LoVo (cell line): Measurements from ENCODE around the gene OR4B1.
"Not testable (repeated sequence)": the region's sequence is repeated elsewhere in the genome, so short reads cannot be mapped to it uniquely, and the experiment has no call there.

Source experiments
- DNase-seq: peaks from one replicate; pipeline ENCODE4 v3.0.0-alpha.2; 2016; ENCODE audit warnings: low spot score

Gene OR4B1, protein sequence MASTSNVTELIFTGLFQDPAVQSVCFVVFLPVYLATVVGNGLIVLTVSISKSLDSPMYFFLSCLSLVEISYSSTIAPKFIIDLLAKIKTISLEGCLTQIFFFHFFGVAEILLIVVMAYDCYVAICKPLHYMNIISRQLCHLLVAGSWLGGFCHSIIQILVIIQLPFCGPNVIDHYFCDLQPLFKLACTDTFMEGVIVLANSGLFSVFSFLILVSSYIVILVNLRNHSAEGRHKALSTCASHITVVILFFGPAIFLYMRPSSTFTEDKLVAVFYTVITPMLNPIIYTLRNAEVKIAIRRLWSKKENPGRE

DNA sequence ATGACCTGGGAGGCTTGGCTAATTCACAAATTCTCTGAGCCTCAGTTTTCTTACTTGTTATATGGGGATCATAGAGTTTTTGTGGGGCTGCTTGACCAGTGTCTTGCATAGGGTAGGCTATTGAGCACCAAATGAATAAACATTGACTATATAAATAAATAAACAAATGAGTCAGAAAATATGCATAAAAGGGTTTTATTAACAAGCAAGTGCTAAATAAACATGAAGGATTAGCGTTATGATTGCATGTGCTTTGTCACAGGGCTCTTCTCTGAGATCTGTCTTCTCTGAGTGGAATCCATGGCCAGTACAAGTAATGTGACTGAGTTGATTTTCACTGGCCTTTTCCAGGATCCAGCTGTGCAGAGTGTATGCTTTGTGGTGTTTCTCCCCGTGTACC is at the start of gene OR4B1:
TSS of gene OR4B1 (plus strand) at position 301 of the 400 bp plus-strand sequence. CDS start at position 301, 0 bp downstream.
- DNase-seq: no peak

DNA sequence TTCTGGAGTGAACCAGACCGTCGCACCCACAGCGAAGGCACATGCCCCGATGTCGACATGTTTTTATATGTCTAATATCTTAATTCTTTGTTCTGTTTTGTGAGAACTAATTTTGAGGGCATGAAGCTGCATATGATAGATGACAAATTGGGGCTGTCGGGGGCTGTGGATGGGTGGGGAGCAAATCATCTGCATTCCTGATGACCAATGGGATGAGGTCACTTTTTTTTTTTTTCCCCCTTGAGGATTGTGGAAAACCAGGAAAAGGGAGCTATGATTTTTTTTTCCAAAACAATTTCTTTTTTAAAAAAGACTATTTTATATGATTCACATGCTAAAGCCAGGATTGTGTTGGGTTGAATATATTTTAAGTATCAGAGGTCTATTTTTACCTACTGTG is 49.2 kb upstream of the OR4B1 start:
- DNase-seq: no peak

DNA sequence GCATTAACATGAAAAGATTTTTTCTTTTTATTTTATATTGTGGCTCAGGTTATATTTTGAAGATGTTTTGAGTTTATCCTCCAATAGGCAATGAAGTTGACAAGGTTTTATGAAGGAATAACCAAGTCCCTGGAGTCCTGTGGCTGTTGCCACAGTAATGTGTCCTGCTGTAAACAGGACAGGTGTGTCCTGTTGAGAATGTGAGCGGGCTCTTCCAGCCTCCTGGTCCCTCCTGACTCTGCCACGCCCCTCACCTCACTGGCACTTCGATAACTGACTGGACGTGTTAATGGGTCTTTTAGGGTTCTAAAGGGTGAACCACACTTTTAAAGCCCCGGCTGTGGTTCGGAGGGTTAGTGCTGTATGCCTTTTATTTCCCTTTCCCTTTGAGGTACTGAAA is 47.8 kb upstream of the OR4B1 start:
- no peak for DNase-seq

DNA sequence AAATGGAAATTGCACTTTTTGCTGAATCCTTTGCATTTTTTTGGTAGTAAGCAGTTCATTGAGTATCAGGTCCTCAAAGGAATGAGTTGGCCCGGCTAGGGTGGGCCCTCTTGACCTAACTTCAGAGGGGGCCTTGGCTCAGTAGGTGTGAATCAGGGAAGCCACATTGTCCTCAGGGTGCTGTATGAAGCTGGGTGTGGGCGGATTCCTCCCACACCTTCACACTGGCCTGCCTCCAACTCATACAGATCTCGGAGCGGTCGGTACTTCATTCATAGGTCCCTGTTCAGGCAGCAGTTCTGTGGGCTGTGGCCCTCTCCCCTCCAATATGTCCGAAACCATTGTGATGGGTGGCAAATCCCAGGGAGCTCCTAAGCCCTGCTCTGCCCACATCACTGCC is 47.4 kb upstream of the OR4B1 start:
- DNase-seq: no peak

DNA sequence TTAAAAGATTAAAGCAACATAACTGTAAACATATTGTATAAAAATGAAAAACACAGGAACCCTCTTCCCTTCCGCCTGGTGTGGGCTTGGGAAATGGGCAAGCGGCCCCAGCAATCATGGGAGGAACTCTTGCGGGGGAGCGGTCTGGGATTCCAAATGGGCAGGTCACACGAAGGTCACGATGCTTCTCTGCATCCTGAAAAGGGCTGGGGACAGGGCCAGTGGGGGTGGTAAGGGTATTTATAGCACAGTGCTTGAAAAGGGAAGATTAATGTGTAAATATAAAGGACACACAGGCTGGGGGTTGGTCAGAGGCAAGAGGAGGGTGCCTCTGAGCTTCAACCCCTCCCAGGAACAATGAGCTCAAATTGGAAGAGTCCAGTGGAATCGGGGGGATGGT is 46.9 kb upstream of the OR4B1 start:
- no peak for DNase-seq

DNA sequence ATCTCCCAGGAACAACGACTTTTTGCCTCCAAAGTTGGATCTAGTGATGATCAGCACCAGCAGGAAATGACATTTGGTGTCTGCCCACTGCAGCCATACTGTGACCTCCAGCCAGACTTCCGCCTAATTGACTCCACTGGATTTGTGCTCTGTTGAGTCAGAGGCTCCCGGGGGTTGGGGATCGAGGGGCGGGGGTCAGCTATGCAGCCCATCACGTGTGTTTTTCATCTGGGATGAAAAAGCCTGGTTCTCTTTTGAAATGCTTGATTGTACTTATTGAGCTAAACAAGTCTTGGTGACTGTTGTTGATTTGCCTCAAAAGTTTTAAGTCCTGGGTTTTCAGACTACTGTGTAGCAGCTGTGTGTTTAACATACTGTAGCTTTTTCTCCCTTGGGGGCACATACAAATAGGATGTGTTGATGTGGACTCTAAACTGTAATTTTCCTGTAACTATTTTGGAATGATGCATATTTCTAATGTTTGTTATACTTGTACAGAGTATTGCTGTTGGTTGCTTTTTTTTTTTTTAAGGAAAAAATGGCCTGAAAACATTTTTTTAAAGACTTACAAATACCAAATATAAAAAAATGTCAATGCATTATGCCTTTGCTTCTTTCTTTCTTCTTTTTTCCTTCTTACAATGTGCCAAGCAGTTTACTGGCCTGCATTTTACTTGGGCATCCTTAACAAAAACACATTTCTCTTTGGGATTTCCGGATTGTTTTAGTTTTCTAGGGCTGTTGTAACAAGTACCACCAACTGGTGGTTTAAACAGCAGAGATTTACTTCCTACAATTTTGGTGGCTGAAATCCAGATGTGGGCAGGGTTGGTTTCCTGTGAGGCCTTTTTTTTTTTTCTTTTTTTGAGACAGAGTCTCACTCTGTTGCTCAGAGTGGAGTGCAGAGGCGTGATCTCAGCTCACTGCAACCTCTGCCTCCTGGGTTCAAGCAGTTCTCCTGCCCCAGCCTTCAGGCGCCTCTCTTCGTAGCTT is 46.1 kb upstream of the OR4B1 start:
- no peak for DNase-seq

DNA sequence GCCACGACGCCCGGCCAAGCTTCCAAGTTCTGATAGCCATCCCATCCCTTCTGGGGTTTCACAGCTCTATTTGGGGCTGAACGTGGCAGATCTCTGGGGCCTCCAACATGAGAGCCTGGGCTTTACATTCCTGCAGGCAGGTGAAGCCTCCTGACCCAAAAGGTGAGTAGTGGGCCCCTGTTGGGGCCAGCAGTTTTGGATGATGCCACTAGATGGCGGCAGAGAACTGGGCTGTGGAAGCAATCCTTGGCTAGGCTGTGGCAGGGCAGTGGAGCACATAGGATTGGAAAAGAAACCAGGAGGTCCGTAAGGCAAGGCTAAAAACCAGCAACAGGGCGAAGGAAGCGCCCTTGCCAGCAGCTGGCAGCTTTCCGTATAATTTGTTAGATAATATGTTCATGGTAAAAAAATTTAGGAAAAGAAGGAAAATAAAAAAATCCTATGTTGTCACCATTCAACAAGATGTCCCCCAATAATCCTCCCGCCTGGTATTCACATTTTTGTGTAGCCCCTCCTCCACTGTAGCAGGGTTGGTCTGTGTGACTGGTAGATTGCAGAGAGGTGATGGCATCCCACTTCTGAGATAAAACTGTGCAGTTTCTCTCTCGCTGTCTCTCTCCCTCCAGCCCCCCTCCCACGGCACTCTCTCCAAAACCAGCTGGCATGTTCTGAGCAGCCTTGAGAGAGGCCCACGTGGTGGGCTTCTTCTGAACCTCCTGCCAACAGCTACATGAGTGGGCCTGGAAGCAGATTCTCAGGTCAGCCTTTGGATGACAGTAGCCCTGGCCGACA is 43.6 kb upstream of the OR4B1 start:
- DNase-seq: peak; percentile 65

DNA sequence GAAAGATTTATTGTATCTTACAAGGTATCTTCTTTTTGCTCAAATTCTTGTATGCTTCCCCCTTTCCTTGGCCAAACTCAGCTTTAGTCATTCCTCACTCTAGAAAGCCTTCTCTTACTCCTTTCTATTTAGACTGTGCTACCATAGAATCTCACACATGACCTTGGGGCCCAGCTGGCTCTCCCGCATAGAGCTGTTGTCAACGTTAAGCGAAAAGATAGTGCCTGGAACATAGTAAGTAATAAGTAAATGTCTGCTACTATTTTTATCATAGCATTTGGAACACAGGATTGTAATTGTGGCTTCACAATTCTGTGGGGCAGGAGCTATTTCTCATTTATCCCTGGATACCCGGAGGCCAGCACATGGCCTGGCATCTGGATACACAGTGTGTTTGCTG is 38.9 kb upstream of the OR4B1 start:
- DNase-seq: no peak

DNA sequence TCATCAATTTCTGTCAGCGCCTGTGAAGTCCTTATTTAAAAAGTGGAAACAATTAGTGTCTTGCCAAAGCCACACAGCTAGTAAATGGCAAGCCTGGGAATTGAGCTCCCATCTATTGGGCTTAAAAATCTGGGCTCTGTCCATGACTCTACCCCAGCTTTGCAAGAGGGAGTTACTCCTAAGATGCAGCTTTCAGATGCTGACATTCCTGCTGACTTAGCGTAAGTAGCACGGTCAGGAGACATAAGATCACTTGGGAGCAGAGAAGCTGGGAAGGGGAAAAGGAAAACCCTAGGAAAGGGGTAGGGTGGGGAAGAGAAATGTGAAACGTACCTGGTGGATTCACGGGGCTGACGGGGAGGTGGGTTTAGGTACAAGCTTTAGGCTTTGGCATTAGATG is 36.0 kb upstream of the OR4B1 start:
- no peak for DNase-seq

DNA sequence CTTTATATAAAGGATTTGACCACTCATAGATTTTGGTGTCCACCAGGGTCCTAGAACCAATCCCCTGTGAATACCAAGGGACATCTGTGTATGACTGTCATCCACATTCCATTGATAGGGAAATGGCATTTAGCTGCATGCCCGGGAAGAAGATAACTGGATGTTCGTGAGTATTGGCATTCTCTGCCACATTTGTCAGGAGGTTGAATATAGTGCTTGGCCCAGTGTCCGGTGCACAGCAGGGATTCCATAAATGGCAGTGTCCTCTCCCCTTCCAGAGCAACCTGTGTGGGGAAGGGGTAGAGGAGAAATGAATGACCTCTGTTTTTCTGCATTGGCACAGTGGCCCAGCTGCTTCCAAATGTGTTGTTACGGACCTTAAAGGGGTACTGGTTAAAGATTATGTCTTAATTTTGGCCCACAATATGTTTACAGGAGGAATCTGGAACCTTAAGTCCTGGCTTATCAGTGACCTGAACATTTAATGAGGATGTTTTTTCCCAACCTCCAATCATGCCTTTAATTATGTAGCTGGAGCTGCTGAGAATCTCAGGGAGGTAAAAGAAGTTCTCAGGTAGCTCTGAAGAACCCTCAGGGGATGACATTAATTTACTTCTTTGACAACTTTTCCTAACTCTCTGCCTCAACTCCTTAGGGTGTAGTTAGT is 33.6 kb upstream of the OR4B1 start:
- DNase-seq: no peak

DNA sequence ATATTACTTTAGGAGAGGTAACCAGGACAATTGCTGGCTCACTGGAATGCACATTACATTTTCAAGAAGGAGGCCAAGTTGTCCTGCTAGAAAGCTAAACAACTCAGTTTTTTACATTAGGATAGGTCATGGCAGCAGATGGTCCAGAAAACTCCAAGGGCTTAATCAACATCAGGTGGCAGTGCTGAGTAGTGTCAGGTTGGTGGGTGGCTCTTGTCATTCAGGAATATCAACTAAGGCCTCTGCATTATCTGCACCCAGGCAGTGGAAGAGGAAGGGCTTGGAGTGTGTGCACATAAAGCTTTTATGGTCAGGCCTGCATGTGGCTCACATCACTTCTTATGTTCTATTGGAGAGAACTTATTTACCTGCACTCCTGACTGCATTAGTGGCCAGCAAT is 32.2 kb upstream of the OR4B1 start:
- DNase-seq: no peak

DNA sequence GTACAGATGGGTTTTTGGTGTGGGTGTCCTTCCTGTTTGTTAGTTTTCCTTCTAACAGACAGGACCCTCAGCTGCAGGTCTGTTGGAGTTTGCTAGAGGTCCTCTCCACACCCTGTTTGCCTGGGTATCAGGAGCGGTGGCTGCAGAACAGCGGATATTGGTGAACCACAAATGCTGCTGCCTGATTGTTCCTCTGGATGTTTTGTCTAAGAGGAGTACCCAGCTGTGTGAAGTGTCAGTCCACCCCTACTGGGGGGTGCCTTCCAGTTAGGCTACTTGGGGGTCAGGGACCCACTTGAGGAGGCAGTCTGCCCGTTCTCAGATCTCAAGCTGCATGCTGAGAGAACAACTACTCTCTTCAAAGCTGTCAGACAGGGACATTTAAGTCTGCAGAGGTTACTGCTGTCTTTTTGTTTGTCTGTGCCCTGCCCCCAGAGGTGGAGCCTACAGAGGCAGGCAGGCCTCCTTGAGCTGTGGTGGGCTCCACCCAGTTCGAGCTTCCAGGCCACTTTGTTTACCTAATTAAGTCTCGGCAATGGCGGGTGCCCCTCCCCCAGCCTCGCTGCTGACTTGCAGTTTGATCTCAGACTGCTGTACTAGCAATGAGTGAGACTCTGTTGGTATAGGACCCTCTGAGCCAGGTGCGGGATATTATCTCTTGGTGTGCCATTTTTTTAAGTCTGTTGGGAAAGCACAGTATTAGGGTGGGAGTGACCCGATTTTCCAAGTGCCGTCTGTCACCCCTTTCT is 25.5 kb upstream of the OR4B1 start:
- DNase-seq: not testable (repeated sequence)

DNA sequence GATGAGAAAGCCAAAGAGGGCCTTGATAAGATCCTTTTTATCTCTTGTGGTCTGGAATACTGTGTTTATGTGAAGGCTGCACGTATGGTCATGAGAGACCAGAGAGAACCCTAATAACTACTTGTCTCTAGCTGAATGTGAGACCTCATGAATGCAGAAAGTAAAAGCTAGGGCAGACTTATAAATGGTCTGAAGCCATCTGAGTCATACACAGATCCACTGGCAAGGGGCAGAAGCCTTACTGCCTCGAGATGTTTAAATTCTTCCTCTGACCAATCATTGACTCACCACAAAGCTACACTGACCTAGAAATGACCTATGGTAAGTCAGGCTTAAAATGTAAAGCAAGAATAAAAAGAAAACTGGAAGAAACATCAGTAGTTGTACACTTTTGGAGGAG is 22.7 kb upstream of the OR4B1 start:
- no peak for DNase-seq

DNA sequence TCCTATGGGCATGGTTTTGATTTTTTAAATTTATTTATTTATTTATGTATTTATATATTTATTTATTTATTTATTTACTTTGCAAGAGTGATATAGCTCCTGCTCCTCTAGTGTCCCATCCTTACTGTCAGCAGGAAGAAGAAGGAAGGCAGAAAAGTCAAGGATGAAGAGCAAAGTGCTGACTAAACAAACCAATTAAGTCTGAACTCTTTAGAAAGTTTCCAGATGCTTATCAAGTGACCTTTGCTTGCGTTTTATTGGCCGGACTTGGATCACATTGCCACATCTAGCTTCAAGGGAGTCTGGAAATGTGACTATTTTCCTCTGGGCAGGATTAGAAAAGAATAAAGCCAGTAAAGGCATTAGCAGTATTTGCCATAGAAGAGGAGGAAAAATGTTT is 8.7 kb upstream of the OR4B1 start:
- no peak for DNase-seq

DNA sequence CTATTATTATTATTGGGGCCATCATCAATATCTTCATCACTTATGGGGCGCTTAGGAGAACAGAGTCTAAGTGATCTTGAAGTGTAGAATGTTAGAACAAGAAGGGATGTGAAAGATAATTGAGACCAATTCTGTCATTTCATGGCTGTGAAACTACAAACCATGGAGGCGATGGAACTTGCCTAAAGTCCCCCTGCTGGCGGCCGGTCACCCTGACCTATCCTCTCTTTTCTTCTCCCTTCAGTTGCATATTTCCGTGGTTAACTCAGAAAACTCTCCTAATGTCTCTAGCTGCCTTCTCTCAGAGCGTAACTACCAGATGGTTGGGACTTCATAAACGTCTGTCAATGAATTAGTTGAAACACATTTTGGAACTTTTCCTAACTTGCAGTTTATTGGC is 6.6 kb upstream of the OR4B1 start:
- DNase-seq: no peak

DNA sequence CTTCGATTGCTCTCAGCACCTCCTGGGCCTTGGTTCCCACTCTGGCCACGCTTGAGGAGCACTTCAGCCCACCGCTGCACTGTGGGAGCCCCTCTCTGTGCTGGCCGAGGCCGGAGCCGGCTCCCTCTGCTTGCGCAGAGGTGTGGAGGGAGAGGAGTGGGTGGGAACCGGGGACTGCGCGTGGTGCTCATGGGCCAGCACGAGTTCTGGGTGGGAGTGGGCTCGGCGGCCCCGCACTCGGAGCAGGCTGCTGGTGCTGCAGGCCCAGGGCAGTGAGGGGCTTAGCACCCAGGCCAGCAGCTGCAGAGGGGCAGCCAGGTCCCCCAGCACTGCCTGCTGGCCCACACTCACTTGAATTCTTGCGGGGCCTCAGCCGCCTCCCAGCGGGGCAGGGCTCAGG is 12.2 kb downstream of the OR4B1 start:
- DNase-seq: no peak

DNA sequence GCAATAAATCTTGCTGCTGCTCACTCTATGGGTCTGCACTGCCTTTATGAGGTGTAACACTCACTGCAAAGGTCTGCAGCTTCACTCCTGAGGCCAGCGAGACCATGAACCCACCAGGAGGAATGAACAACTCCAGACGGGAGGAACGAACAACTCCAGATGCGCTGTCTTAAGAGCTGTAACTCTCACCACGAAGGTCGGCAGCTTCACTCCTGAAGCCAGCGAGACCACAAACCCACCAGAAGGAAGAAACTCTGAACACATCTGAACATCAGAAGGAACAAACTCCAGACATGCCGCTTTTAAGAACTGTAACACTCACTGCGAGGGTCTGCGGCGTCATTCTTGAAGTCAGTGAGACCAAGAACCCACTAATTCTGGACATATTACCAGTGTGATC is 13.4 kb downstream of the OR4B1 start:
- not testable (repeated sequence) for DNase-seq

DNA sequence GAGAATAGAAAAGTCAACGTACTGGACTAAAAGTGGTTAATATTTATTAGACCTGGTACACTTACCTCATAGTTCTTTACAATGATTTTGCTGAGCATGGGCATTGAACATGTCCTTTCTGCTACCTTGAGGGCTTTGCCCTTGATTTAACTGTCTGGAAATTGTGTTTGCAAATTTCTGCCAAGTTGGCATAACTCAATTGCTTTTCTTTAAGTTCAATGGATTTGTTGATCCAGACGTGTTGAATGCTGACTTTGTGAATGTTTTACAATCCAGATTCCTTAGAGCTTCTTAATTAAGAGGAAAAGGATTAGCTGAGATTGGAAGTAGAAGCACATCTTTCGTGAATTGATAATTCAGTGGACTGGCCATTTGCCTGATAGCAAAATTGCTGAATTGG is 21.1 kb downstream of the OR4B1 start:
- no peak for DNase-seq

DNA sequence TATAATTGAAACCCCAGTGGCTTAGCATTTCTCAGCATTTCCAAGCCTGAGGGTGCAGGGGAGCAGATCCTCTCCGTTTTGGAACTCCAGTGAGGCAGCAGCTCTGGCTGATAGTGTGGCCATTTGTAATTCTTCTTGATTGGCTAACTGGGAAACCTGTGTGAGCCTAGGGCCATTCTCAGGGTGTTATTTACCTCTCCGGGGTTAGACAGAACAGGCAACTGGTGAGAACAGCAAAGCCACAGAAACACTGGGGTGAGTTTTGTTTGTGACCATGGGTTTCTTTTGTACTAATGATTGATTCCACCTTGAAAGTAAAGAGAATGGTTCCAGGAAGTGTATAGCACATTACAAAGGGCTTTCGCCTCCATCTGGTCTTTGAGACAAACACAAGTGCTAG is 25.9 kb downstream of the OR4B1 start:
- DNase-seq: no peak

DNA sequence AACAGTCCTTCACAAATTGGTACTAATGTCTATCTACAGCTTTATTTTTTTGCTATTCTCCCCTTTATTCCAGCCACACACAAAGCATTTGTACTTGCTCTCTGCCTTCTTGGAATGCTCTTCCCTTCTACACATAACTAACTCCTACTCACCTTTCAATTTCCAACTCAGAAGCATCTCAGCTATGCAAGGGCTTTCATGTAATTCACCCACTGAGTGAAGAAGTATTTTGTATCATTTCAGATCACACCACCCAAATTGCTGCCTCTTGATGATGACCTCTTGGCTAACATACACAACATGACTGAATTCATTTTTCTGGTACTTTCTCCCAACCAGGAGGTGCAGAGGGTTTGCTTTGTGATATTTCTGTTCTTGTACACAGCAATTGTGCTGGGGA is 28.2 kb downstream of the OR4B1 start, which contains the start of gene OR4X2:
TSS of gene OR4X2 (plus strand) at position 301 of the 400 bp plus-strand sequence. CDS start at position 301, 0 bp downstream.
- DNase-seq: no peak

DNA sequence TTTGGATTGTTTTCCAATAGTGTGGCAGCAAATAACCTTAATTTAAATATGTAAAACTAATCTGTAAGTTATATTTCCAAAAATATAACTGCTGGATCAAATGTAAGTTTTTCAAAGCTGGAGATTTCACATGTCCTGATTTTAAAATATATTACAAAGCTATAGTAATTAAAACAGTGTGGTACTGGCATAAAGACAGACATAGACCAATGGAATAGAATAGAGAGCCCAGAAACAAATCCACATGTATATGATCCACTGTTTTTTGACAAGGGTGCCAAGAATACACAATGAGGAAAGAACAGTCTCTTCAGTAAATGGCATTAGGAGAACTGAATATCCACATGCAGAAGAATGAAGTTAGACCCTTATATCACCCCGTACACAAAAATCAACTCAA is 32.3 kb downstream of the OR4B1 start:
- DNase-seq: no peak
